Measurements from ENCODE around the gene ANOS1.

Gene ANOS1

DNA sequence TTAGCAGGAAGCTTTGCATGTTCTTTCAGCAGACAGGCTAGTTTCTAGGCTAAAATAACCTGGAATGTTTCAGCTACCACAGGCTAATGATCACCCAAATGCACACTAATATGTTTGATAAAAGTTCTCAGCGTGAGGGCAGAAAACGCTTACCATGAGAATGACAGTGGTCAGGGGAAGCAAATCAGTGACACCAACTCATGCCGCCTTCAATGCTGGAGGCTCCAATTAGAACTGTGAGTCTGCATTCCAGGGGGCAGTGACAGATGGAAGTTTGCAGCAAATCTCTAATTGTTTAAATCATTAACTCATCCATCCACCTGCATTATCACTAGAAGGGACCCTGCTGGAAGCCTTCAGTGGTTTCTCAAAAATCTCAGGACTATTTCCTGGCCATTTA is 43.2 kb downstream of the ANOS1 start:
- no peak overlapping the region for H3K4me3 ChIP-seq (ENCODE audit: low read depth, low read length)
- in situ Hi-C loops (cut with HindIII; ENCODE audit: low sequenced_read_pairs) = no loop called here
- TF ChIP-seq, protein P1, sequence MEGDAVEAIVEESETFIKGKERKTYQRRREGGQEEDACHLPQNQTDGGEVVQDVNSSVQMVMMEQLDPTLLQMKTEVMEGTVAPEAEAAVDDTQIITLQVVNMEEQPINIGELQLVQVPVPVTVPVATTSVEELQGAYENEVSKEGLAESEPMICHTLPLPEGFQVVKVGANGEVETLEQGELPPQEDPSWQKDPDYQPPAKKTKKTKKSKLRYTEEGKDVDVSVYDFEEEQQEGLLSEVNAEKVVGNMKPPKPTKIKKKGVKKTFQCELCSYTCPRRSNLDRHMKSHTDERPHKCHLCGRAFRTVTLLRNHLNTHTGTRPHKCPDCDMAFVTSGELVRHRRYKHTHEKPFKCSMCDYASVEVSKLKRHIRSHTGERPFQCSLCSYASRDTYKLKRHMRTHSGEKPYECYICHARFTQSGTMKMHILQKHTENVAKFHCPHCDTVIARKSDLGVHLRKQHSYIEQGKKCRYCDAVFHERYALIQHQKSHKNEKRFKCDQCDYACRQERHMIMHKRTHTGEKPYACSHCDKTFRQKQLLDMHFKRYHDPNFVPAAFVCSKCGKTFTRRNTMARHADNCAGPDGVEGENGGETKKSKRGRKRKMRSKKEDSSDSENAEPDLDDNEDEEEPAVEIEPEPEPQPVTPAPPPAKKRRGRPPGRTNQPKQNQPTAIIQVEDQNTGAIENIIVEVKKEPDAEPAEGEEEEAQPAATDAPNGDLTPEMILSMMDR (IDR thresholded peaks at IDR 0.05; ENCODE audit: low read depth, low read length) = no peak
- DNase-seq (ENCODE audit: low read depth, low spot score) = no peak

DNA sequence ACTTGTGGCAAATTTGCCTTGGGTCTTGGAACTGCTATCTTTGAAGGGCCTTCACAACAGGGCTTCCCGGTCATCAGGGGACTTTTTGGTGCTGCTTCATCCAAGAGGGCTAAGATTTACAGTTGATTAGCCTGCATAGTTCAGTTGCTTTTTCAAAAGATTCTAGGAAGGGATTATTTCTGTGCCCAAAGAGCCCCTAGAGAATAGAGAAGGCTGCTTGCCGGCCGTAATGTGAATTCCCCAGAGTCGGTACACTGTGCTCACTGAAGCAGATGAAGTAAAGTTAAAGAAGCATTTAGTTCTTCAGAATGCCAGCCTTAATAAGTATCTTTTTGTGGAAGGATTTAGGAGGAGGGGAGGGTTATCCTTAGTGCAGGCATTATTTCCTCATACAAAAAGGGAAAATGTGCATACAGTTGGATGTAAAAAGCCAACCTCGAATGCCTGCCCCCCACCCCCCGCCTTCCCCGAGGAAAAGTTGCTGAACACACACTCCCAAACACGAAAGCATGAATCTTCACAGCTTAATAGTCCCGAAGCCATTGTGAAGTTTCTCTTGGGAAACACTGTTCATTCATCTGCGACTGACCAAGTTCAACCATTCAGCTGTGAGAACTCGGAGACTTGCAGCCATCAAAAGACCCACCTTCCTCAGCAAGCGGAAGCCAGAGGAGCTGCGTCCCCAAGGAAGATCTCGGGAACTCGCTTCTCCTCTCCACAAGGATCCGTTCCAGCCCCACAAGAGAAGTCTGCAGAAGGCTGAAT is 47.6 kb downstream of the ANOS1 start:
- no peak for DNase-seq (ENCODE audit: low read depth, low spot score)
- TF ChIP-seq, protein P1 (IDR thresholded peaks at IDR 0.05; ENCODE audit: low read depth, low read length) = no peak
- in situ Hi-C loops (cut with HindIII; ENCODE audit: low sequenced_read_pairs) = no loop called here
- H3K4me3 ChIP-seq (ENCODE audit: low read depth, low read length) = no peak overlapping the region

GRCh38 chrX:8683687-8684086 is 48.2 kb downstream of the ANOS1 start:
- DNase-seq (ENCODE audit: low read depth, low spot score) = no peak
- TF ChIP-seq, protein P1 (IDR thresholded peaks at IDR 0.05; ENCODE audit: low read depth, low read length) = no peak
- H3K4me3 ChIP-seq (ENCODE audit: low read depth, low read length) = no peak overlapping the region
- in situ Hi-C loops (cut with HindIII; ENCODE audit: low sequenced_read_pairs) = no loop called here

GRCh38 chrX:8679550-8679949 is 52.4 kb downstream of the ANOS1 start:
- DNase-seq (ENCODE audit: low read depth, low spot score) = no peak
- no peak overlapping the region for H3K4me3 ChIP-seq (ENCODE audit: low read depth, low read length)
- TF ChIP-seq, protein P1 (IDR thresholded peaks at IDR 0.05; ENCODE audit: low read depth, low read length) = no peak
- in situ Hi-C loops (cut with HindIII; ENCODE audit: low sequenced_read_pairs) = no loop called here

- TF ChIP-seq, protein P1 (IDR thresholded peaks at IDR 0.05; ENCODE audit: low read depth, low read length) = no peak
- no peak overlapping the region for H3K4me3 ChIP-seq (ENCODE audit: low read depth, low read length)
- in situ Hi-C loops (cut with HindIII; ENCODE audit: low sequenced_read_pairs) = no loop called here
- DNase-seq (ENCODE audit: low read depth, low spot score) = no peak
These were observed 56.8 kb downstream of the ANOS1 start for GRCh38 chrX:8675006-8675630.

- TF ChIP-seq, protein P1 (IDR thresholded peaks at IDR 0.05; ENCODE audit: low read depth, low read length) = no peak
- in situ Hi-C loops (cut with HindIII; ENCODE audit: low sequenced_read_pairs) = no loop called here
- no peak overlapping the region for H3K4me3 ChIP-seq (ENCODE audit: low read depth, low read length)
- peak; percentile 42 for DNase-seq (ENCODE audit: low read depth, low spot score)
These were observed 58.7 kb downstream of the ANOS1 start for GRCh38 chrX:8673201-8673600.
